ENCODE measurements around the gene SETD1A. TPM values are rescaled to one million over a fixed set of nuclear protein-coding genes. Genes with fewer than 3 reads are reported as not detected.

SETD1A gene
- total and polyA plus RNA-seq, 2 of the 4 experiments (the other 2 are of a cell fraction), result 0.54 to 5.8 TPM

DNA sequence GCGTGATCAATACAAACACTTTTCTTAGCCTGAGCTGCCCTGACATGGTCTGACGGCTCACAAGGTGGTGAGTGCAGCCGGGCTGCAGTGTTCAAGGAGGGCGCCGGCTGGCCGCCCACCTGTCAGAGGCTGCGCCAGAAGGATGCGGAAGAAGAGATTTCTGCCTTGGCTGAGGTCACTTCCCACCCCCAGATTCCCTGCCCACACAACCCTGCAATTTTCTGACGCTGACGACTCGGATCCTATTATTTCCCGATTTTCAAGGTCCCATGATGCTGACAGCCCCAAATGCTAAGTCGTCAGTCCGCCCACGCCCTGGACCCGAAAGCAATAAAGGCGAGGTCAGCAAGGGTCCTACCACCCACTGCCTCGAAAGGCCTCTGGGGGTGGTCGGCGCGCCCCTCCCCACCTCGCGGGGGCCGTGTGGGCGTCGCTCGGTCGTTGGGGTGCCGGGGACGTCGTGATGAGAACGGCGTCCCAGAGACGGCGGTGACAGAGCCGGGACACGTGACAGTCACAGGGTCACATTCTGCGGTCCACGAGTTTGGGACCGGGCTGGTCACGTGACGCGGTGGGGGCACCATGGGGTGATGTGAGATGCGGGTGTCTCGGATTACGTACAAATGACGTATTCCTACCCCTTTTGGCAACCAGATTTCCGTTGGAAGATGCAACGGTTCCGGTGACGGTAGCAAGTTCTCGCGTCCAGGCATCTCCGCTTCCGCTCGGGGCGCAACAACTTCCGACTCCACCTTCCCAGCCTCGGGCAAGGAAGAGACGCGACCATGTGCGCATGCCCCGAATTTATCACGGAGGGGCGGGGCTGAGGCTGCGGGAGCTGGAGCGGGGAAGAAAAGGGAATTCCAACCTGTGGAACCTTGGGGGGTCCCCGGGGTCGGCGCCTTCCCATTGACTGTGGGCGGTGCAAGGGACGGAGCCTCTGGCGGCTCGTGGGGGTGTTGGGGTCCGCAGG is 75.5 kb downstream of the SETD1A start, which contains the start of gene STX4 (continued):
- TF ChIP-seq, protein P1, sequence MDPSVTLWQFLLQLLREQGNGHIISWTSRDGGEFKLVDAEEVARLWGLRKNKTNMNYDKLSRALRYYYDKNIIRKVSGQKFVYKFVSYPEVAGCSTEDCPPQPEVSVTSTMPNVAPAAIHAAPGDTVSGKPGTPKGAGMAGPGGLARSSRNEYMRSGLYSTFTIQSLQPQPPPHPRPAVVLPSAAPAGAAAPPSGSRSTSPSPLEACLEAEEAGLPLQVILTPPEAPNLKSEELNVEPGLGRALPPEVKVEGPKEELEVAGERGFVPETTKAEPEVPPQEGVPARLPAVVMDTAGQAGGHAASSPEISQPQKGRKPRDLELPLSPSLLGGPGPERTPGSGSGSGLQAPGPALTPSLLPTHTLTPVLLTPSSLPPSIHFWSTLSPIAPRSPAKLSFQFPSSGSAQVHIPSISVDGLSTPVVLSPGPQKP (IDR thresholded peaks at IDR 0.05; ENCODE audit: borderline replicate concordance, low read depth, low read length), result no peak
- TF ChIP-seq CHD1 (IDR thresholded peaks at IDR 0.05; ENCODE audit: low read depth, low read length), result peak; percentile 70; the same call in 1 of the 2 replicates

Measured in IMR-90 (cell line).